BJ (cell line): Measurements from ENCODE around the gene FLCN. TPM values are rescaled to one million over a fixed set of nuclear protein-coding genes. Genes with fewer than 3 reads are reported as not detected.

Experiments used
- CTCF ChIA-PET: fragments of 350-600 bp; formaldehyde crosslinking; extraction: SDS; loops from one replicate; lab custom pipeline; 2021; ENCODE audit warnings: antibody characterized with exemption, inconsistent platforms; lab: Yijun Ruan, JAX
- POLR2A ChIA-PET: fragments of 300-600 bp; sonication (Branson Sonifier 250); formaldehyde crosslinking; extraction: SDS; loops from one replicate; lab custom pipeline; 2021; ENCODE audit warnings: antibody characterized with exemption; lab: Charles Lee
- DNase-seq: peaks from one replicate; pipeline ENCODE4 v3.0.0-alpha.2; 2011; ENCODE audit warnings: low read depth
- H3K27me3 ChIP-seq: 2 replicates; pipeline ENCODE4 v1.6.0; 2011; ENCODE audit warnings: low read length; ENCODE audit not compliant: control insufficient read depth, insufficient read depth
- H3K36me3 ChIP-seq: 2 replicates; pipeline ENCODE4 v1.5.1; 2011; ENCODE audit warnings: low read length; ENCODE audit not compliant: control insufficient read depth, insufficient read depth
- H3K4me3 ChIP-seq: 2 replicates; pipeline ENCODE4 v1.5.1; 2011; ENCODE audit warnings: low read depth, mild to moderate bottlenecking, control low read depth, low read length
- CTCF ChIP-seq: IDR thresholded peaks from 2 replicates; pipeline ENCODE4 v1.5.1; 2011; ENCODE audit warnings: low read depth, mild to moderate bottlenecking, control low read depth, inconsistent platforms, low read length, moderate library complexity; ENCODE audit not compliant: insufficient read depth
- polyA plus RNA-seq: library from polyadenylated mRNA; depleted of rRNA; stranded (reverse); fragments of >200 nt; gene quantifications from 2 replicates; pipeline ENCODE4 v1.2.3, GENCODE V29; 2011

The FLCN gene
- polyA plus RNA-seq, 1 experiment = 15.4 TPM

- no peak for TF ChIP-seq CTCF
- POLR2A ChIA-PET = no interaction called here
- CTCF ChIA-PET = interaction anchor here (1.1 to 1.7 kb wide), 3 partner anchors 9 to 189 kb away, joined by 3 to 5 read pairs (median 4); no protein-coding TSS in a partner anchor
- H3K4me3 ChIP-seq = no peak overlapping the region
- H3K36me3 ChIP-seq = peaks cover 6% of the 10 kb centered on the region
- no peaks in the 10 kb centered on the region for H3K27me3 ChIP-seq
- DNase-seq = peak; percentile 75
These were observed 45.6 kb downstream of the FLCN start for GRCh38 chr17:17191346-17191792.

- ChIA-PET POLR2A (interaction anchor here (0.8 kb wide), 1 partner anchor 11 kb away, joined by 3 read pairs; no protein-coding TSS in a partner anchor), CTCF (interaction anchor here (1.1 to 1.8 kb wide), 5 partner anchors 9 to 190 kb away, joined by 3 to 5 read pairs (median 4); no protein-coding TSS in a partner anchor)
- Histone ChIP-seq H3K27me3 (no peaks in the 10 kb centered on the region), H3K4me3 (no peak overlapping the region), H3K36me3 (peaks cover 6% of the 10 kb centered on the region)
- TF ChIP-seq CTCF = no peak
- no peak for DNase-seq
These were observed 46.8 kb downstream of the FLCN start for GRCh38 chr17:17190188-17190587.

- DNase-seq = no peak
- no peak for TF ChIP-seq CTCF
- H3K27me3 ChIP-seq = no peaks in the 10 kb centered on the region
- ChIA-PET POLR2A (interaction anchor here (0.7 kb wide), 1 partner anchor 10 kb away, joined by 3 read pairs; no protein-coding TSS in a partner anchor), CTCF (interaction anchor here (1.5 to 1.8 kb wide), 3 partner anchors 12 to 189 kb away, joined by 3 to 5 read pairs (median 3); no protein-coding TSS in a partner anchor)
- H3K36me3 ChIP-seq = peaks cover 6% of the 10 kb centered on the region
- H3K4me3 ChIP-seq = no peak overlapping the region
These were observed 47.4 kb downstream of the FLCN start for GRCh38 chr17:17189559-17189958.

GRCh38 chr17:17188586-17188985 is 48.4 kb downstream of the FLCN start:
- no peaks in the 10 kb centered on the region for H3K27me3 ChIP-seq
- peaks cover 10% of the 10 kb centered on the region for H3K36me3 ChIP-seq

More at GRCh38 chr17:17188586-17188985, 48.4 kb downstream of the FLCN start:
- ChIA-PET POLR2A (no interaction called here), CTCF (interaction anchor here (0.6 kb wide), 3 partner anchors 21 to 207 kb away, joined by 3 to 6 read pairs (median 5); no protein-coding TSS in a partner anchor)
- no peak for TF ChIP-seq CTCF
- no peak overlapping the region for H3K4me3 ChIP-seq
- no peak for DNase-seq
